NOMO-1 treated with dmso at 0.1 percent for 144 hours (cell line): ENCODE results near the gene ZP3.
A peak's percentile ranks its signal among the peaks of the same experiment; 100 is the strongest.
"Not testable (repeated sequence)": the region's sequence is repeated elsewhere in the genome, so short reads cannot be mapped to it uniquely, and the experiment has no call there.

Experiments
- DNase-seq: peaks from one replicate; lab custom pipeline; 2025; ENCODE audit not compliant: unreplicated experiment; lab: John Stamatoyannopoulos, UW

The ZP3 gene

DNA sequence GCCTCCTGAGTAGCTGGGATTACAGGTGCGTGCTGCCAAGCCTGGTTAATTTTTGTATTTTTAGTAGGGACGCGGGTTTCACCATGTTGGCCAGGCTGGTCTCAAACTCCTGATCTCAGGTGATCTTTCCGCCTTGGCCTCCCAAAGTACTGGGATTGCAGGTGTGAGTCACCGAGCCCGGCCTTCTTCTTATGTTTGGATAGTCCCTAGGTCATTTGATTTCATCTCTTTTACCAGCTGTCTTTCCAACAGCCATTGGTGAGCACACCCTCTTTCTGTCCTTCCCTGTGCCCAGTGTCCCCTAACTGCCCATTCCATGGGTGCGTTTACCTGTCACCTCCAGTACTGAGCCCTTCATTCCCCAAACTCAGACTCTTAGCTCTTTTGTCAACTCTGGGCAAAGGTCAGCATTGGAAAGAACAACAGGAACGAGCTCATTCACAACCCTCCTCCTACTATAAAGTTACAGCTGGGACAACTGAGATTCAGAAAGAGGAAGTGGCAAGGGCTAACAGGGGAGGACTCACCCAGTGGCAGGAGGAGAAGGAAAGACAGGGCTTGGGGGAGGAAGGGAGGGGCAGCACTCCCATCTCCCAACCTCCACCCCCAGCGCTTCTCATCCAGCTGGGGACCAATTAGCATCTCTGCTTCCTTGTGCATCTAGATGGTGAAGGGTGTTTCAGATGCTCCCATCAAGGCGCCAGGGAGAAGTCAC lies 20.8 kb upstream of the ZP3 start:
- peak; percentile 97 for DNase-seq

DNA sequence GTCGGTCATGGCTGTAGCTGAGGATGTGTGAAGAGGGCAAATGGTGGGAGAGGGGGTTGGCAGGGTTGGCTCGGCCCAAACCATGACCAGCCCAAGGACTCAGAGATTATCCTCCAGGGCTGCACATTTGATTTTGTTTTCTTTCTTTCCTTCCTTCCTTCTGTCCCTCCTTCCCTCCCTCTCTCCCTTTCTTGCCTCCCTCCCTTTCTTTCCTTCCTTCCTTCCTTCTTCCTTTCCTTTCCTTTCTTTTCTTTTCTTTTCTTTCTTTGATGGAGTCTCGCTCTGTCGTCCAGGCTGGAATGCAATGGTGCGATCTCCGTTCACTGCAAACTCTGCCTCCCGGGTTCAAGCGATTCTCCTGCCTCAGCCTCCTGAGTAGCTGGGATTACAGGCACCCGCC lies 19.0 kb upstream of the ZP3 start:
- no peak for DNase-seq

GRCh38 chr7:76407718-76408117 lies 17.0 kb upstream of the ZP3 start:
- DNase-seq, result no peak

DNA sequence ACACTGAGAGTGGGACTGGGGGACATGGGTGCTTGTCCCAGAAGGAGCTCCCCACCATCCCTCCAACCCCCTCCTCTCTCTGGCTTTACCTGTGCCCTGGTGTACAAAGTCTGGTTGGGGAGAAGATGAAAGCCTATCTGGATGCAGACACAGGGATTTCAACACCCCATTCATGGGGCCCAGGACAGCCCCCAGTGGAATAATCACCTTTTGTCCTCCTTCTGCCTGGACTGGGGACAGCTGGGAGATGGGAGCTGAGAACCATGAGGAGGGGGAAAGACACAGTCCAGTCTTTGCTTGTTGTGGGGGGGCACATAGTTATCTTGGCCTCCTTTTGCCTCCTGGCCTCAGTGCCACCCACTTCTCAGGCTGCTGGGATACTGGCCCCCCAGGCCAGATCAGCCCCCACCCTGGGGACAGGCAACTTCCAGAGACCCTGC lies 16.6 kb upstream of the ZP3 start:
- no peak for DNase-seq

- DNase-seq, result no peak
Observed at GRCh38 chr7:76409537-76409936, 15.2 kb upstream of the ZP3 start, which contains the start of gene SSC4D. Gene SSC4D, minus strand, starts transcription at chr7:76409697. Its CDS starts 5,258 bp downstream, at chr7:76404439.

DNA sequence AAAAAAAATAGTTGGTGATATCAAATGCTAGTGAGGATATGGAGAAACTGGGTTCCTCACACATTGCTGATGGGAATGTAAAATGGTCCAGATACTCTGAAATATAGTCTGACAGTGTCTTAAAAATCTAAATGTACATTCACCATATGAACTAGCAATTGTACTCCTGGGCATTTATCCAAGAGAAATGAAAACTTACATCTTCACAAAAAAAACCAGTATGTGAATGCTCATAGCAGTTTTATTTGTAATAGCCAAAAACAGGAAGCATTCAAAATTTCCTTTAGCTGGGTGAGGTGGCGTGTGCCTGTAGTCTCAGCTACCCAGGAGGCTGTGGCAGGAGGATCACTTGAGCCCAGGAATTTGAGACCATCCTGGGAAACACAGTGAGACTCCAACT lies 13.1 kb upstream of the ZP3 start:
- DNase-seq, result peak; percentile 31

- no peak for DNase-seq
Observed at GRCh38 chr7:76412249-76412648, 12.5 kb upstream of the ZP3 start.

- DNase-seq, result not testable (repeated sequence)
Observed at GRCh38 chr7:76417654-76418310, 7.0 kb upstream of the ZP3 start.

GRCh38 chr7:76421097-76421496 lies 3.7 kb upstream of the ZP3 start:
- not testable (repeated sequence) for DNase-seq

DNA sequence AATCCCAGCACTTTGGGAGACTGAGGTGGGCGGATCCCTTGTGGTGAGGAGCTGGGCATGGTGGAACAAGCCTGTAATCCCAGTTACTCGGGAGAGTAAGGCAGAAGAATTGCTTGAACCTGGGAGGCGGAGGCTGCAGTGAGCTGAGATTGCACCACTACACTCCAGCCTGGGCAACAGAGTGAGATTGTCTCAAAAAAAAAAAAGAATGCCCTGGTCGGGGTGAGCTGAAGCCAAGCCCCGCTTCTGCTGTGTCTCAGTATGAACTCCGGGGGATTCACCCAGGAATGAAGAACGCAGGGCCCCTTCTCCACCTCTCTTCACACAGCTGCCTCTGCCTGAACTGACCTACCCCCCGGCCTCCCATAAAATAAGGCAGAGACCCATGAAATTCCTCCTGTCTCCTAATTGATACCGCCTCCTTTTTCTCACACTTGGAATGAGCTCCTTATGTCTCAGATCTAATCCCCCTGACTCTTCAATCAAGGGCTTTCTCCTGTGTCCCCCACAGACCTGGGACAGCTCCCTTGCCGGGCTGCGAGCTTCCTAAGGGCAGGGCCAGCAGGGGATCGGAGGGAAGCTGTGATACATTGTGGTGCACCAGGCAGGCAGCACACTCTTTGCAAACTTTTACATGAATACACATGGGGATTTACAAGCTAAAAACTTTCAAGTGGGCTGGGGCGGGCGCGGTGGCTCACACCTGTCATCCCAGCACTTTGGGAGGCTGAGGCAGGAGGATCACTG lies 911 bp upstream of the ZP3 start:
- DNase-seq, result no peak

DNA sequence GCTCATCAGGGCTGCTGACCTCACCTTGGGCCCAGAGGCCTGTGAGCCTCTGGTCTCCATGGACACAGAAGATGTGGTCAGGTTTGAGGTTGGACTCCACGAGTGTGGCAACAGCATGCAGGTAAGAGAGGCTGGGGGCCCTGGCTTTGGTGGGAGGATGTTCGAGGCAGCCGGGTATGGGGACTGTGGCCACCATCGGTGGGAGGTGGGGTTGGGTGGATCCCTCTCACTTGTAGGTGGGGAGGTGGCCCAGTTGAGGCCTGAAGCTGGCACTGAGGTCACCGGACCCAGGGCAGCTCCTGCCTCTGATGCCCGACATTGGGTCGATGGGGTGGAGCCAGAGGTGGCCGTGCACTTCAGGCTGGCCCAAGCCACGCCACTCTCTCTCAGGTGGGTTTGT lies 406 bp downstream of the ZP3 start:
- DNase-seq, result no peak

DNA sequence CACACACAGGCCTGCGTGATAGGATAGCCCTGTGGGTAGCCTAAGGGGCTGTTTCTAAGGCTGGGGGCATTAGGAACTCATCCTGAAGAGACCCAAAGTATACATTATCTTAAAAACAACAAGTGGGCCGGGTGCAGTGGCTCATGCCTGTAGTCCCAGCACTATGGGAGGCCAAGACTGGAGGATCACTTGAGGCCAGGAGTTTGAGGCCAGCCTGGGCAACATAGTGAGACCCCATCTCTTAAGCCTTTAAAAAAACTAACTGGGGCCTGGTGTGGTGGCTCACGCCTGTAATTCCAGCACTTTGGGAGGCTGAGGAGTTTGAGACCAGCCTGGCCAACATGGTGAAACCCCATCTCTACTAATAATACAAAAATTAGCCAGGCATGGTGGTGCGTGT lies 808 bp downstream of the ZP3 start:
- not testable (repeated sequence) for DNase-seq

- no peak for DNase-seq
Observed at GRCh38 chr7:76426246-76426645, 1.5 kb downstream of the ZP3 start.

DNA sequence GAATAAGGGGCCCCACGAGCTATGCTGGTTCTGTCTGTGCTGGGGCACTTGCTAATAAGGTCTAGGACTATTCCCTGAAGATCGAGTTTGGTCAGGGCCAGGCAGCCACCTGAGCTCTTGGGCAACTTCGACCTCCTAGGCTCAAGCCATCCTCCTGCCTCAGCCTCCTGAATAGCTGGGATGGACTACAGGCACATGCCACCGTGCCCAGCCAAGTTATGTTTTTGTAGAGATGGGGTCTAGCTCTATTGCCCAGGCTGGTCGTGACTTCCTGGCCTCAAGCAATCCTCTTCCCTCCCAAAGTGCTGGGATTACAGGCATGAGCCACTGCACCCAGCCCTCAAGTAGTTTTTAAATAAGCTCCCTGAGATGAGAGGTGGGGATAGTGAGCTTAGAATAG lies 2.9 kb downstream of the ZP3 start:
- no peak for DNase-seq

- no peak for DNase-seq
Observed at GRCh38 chr7:76428149-76428823, 3.5 kb downstream of the ZP3 start.

GRCh38 chr7:76428868-76429805 lies 4.4 kb downstream of the ZP3 start:
- DNase-seq, result peak; percentile 94

DNA sequence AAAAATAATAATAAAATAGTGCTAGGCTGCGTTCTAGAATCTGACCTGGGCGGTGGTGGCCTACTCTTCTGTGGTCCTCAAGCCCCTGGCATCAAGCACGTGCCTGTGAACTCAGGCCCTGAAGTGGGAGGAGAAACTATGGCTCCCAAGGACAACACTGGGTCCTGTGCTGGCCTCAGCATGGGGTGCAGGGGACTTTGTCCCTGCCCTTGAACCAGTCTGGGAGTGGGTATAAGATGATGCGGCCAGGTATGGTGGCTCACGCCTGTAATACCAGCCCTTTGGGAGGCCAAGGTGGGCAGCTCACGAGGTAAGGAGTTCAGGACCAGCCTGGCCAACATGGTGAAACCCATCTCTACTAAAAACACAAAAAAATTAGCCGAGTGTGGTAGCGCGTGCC lies 5.5 kb downstream of the ZP3 start:
- no peak for DNase-seq

DNA sequence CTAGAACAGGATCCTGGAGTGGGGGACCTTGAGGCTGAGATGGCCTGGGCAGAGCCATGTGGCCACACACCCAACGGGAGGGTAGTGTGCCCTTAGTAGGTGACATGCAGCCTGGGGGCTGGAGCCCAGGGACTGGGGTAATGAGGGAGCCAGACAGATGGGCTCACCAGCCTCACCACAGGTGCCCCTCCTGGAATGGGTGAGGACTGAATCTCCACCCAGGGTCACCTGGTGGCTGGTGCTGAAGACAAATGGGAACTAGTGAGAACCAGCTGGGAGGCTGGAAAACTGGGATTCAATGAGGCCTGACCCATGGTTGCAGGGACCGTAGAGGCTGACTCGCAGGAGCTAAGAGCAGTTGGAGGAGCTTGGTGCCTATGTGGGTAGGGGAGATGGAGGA lies 6.1 kb downstream of the ZP3 start:
- no peak for DNase-seq

DNA sequence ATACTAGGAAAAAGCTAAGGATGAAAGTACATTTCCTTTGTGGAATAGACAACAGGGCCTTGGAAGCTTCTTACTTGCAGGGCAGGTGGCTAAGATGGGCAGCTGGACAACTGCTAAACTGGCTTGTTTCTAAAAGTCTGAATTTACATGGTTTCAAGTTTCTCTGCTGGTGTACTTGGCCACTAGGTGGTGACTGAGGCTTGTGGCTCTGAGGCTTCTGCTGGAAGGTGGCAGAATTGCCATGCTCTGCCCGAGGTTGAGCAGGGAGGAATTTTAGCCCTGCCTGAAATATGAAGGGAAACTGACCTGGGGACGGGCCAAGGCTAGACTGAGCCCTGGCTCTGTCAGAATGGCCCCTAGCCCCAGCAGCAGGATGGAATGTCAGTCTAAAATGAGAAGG lies 13.1 kb downstream of the ZP3 start:
- peak; percentile 96 for DNase-seq
